H54 (cell line): ENCODE measurements around the gene CCDC39.
"Not testable (repeated sequence)": the region's sequence is repeated elsewhere in the genome, so short reads cannot be mapped to it uniquely, and the experiment has no call there.

Experiments used
- DNase-seq: peaks from one replicate; pipeline ENCODE4 v3.0.0; 2011; ENCODE audit warnings: low spot score, mixed read lengths; ENCODE audit not compliant: insufficient read length
- FAIRE-seq: peaks from 3 replicates; lab custom pipeline; 2011; peaks lifted over from hg19 to GRCh38; lab: Jason Lieb, UNC
- POLR2A ChIP-seq: IDR thresholded peaks from 2 replicates; pipeline ENCODE4 v1.6.1; 2011; ENCODE audit warnings: low read depth, mild to moderate bottlenecking, low read length

CCDC39 gene

GRCh38 chr3:180657094-180657493 is 22.2 kb downstream of the CCDC39 start:
- DNase-seq (no peak), FAIRE-seq (no peak)
- no peak for TF ChIP-seq POLR2A

- no peak for FAIRE-seq
- no peak for DNase-seq
- no peak for TF ChIP-seq POLR2A
Measured at GRCh38 chr3:180656406-180656805, 22.9 kb downstream of the CCDC39 start.

- no peak for FAIRE-seq
- TF ChIP-seq POLR2A, result no peak
- DNase-seq, result no peak
Measured at GRCh38 chr3:180646187-180646790, 33.0 kb downstream of the CCDC39 start.

- FAIRE-seq (no peak), DNase-seq (no peak)
- no peak for TF ChIP-seq POLR2A
Measured at GRCh38 chr3:180640987-180641386, 38.3 kb downstream of the CCDC39 start.

- no peak for TF ChIP-seq POLR2A
- FAIRE-seq (no peak), DNase-seq (no peak)
Measured at GRCh38 chr3:180633722-180634121, 45.6 kb downstream of the CCDC39 start.

GRCh38 chr3:180631317-180631716 is 48.0 kb downstream of the CCDC39 start:
- no peak for TF ChIP-seq POLR2A
- no peak for FAIRE-seq
- DNase-seq, result no peak

GRCh38 chr3:180630371-180630770 is 48.9 kb downstream of the CCDC39 start:
- FAIRE-seq (no peak), DNase-seq (no peak)
- no peak for TF ChIP-seq POLR2A

GRCh38 chr3:180626844-180627243 is 52.4 kb downstream of the CCDC39 start:
- FAIRE-seq, result no peak
- DNase-seq, result no peak
- no peak for TF ChIP-seq POLR2A

GRCh38 chr3:180624714-180625113 is 54.6 kb downstream of the CCDC39 start:
- FAIRE-seq, result no peak
- TF ChIP-seq POLR2A, result no peak
- DNase-seq, result no peak

- FAIRE-seq (no peak), DNase-seq (no peak)
- no peak for TF ChIP-seq POLR2A
Measured at GRCh38 chr3:180619723-180620122, 59.6 kb downstream of the CCDC39 start.

GRCh38 chr3:180618563-180618962 is 60.7 kb downstream of the CCDC39 start:
- not testable (repeated sequence) for FAIRE-seq, DNase-seq

- no peak for FAIRE-seq
Measured at GRCh38 chr3:180617049-180617448, 62.2 kb downstream of the CCDC39 start.

GRCh38 chr3:180615954-180616353 is 63.3 kb downstream of the CCDC39 start:
- TF ChIP-seq POLR2A, result no peak
- DNase-seq (no peak), FAIRE-seq (no peak)

More at GRCh38 chr3:180617049-180617448, 62.2 kb downstream of the CCDC39 start:
- DNase-seq, result no peak
- TF ChIP-seq POLR2A, result no peak

- no peak for DNase-seq
- FAIRE-seq, result peak; percentile 43
- no peak for TF ChIP-seq POLR2A
Measured at GRCh38 chr3:180612364-180612763, 66.9 kb downstream of the CCDC39 start.

- DNase-seq (no peak), FAIRE-seq (no peak)
- no peak for TF ChIP-seq POLR2A
Measured at GRCh38 chr3:180611006-180611405, 68.3 kb downstream of the CCDC39 start.
